NCI-H1048 (cell line): ENCODE measurements around the gene ZNF175.

Source experiments
- DNase-seq: peaks from one replicate; lab custom pipeline; 2025; lab: John Stamatoyannopoulos, UW

The ZNF175 gene

GRCh38 chr19:51632126-51632525, 61.0 kb downstream of the ZNF175 start:
- no peak for DNase-seq

- no peak for DNase-seq
These were observed 66.4 kb downstream of the ZNF175 start for GRCh38 chr19:51637362-51637978.

GRCh38 chr19:51639916-51640315, 68.8 kb downstream of the ZNF175 start:
- no peak for DNase-seq

GRCh38 chr19:51640386-51640785, 69.3 kb downstream of the ZNF175 start:
- DNase-seq: no peak

GRCh38 chr19:51641648-51642047, 70.6 kb downstream of the ZNF175 start:
- no peak for DNase-seq
